Loucy (cell line): Measurements from ENCODE around the gene ZFHX3.
A peak's percentile ranks its signal among the peaks of the same experiment; 100 is the strongest.

Experiments
- CTCF ChIP-seq: fragments of 200-600 bp; sonication (generic); conservative IDR thresholded peaks from 2 replicates; pipeline ENCODE4 v1.5.1; 2014; ENCODE audit warnings: mild to moderate bottlenecking, antibody characterized with exemption, low read length
- EZH2phosphoT487 ChIP-seq: fragments of 200-600 bp; IDR thresholded peaks from 2 replicates; pipeline ENCODE4 v1.6.1; 2018; ENCODE audit warnings: antibody characterized with exemption, mild to moderate bottlenecking, moderate library complexity, borderline replicate concordance

- TF ChIP-seq CTCF (peak; percentile 79), EZH2phosphoT487 (no peak)
These were observed 200.5 kb downstream of the ZFHX3 start for GRCh38 chr16:72847187-72848027.
